H1 (cell line): ENCODE measurements around the gene KAT2A. TPM values are rescaled to one million over a fixed set of nuclear protein-coding genes. Genes with fewer than 3 reads are reported as not detected.

Experiments
- CTCF ChIA-PET: fragments of 300-600 bp; sonication (Branson Sonifier 250); formaldehyde crosslinking; loops from one replicate; lab custom pipeline; 2021; ENCODE audit not compliant: partially characterized antibody; lab: Charles Lee
- POLR2A ChIA-PET: fragments of 300-600 bp; sonication (Branson Sonifier 250); formaldehyde crosslinking; loops from one replicate; lab custom pipeline; 2021; ENCODE audit warnings: inconsistent platforms; ENCODE audit not compliant: partially characterized antibody; lab: Charles Lee
- DNase-seq, 2 experiments: peaks; one replicate each; pipeline versions ENCODE4 v3.0.0 to v3.0.0-alpha.2; 2010 to 2022; ENCODE audit warnings: low spot score in 2 of 2, low read depth in 1 of 2, mixed read lengths in 1 of 2
- FAIRE-seq: peaks from 2 replicates; lab custom pipeline; 2011; peaks lifted over from hg19 to GRCh38; lab: Jason Lieb, UNC
- H2AFZ ChIP-seq: 2 replicates; pipeline ENCODE4 v1.8.1; 2012; ENCODE audit warnings: low read length, inconsistent platforms
- H2AK5ac ChIP-seq: 2 replicates; pipeline ENCODE4 v1.6.1; 2013; ENCODE audit warnings: low read depth, low read length
- H2BK120ac ChIP-seq: replicated peaks from 2 replicates; pipeline ENCODE3; 2013; ENCODE audit warnings: low read depth, low read length, inconsistent platforms
- H2BK12ac ChIP-seq: 2 replicates; pipeline ENCODE4 v1.6.1; 2013; ENCODE audit warnings: low read depth, low read length
- H2BK15ac ChIP-seq: 2 replicates; pipeline ENCODE4 v1.6.1; 2013; ENCODE audit warnings: low read length
- H2BK20ac ChIP-seq: 2 replicates; pipeline ENCODE4 v1.6.1; 2013; ENCODE audit warnings: low read length
- H2BK5ac ChIP-seq: 2 replicates; pipeline ENCODE4 v1.6.1; 2013; ENCODE audit warnings: low read depth, low read length
- H3K14ac ChIP-seq: 2 replicates; pipeline ENCODE4 v1.6.1; 2013; ENCODE audit warnings: inconsistent platforms; ENCODE audit not compliant: insufficient read length
- H3K18ac ChIP-seq: 2 replicates; pipeline ENCODE4 v1.6.1; 2013; ENCODE audit warnings: low read length; ENCODE audit errors: extremely low read depth
- H3K23ac ChIP-seq: 2 replicates; pipeline ENCODE4 v1.6.1; 2013; ENCODE audit warnings: inconsistent platforms; ENCODE audit not compliant: insufficient read length
- H3K23me2 ChIP-seq: 2 replicates; pipeline ENCODE4 v1.6.1; 2013; ENCODE audit warnings: low read depth, low read length
- H3K27ac ChIP-seq: 2 replicates; pipeline ENCODE4 v1.6.1; 2011; ENCODE audit warnings: low read depth, low read length, inconsistent platforms
- H3K27me3 ChIP-seq, 4 experiments: replicated peaks in 1 of 4; 1 replicate in 1 of 4; 2 replicates in 3 of 4; pipeline versions ENCODE4 v1.6.1 to v1.8.1; 2011 to 2013; ENCODE audit warnings: low read length in 3 of 4, mild to moderate bottlenecking in 3 of 4, inconsistent platforms in 2 of 4, mixed read lengths in 2 of 4, moderate library complexity in 1 of 4; ENCODE audit not compliant: control insufficient read depth in 3 of 4, insufficient read depth in 3 of 4; ENCODE audit errors: extremely low read depth in 1 of 4
- H3K36me3 ChIP-seq, 4 experiments: 2 replicates each; pipeline versions ENCODE4 v1.6.1 to v1.8.1; 2011 to 2013; ENCODE audit warnings: mild to moderate bottlenecking in 4 of 4, low read length in 3 of 4, moderate library complexity in 2 of 4, control low read depth in 1 of 4, inconsistent platforms in 1 of 4; ENCODE audit not compliant: insufficient read depth in 4 of 4, control insufficient read depth in 2 of 4
- H3K4ac ChIP-seq: replicated peaks from 2 replicates; pipeline ENCODE3; 2013; ENCODE audit warnings: low read length, low read depth, mixed read lengths, inconsistent platforms; ENCODE audit not compliant: insufficient read length
- H3K4me1 ChIP-seq, 4 experiments: replicated peaks in 1 of 4; 1 replicate in 1 of 4; 2 replicates in 3 of 4; pipeline versions ENCODE4 v1.6.1 to v1.8.1; 2011 to 2013; ENCODE audit warnings: low read length in 3 of 4, inconsistent platforms in 2 of 4, mixed read lengths in 1 of 4; ENCODE audit not compliant: insufficient read depth in 4 of 4, control insufficient read depth in 3 of 4
- H3K4me2 ChIP-seq, 2 experiments: 2 replicates each; pipeline versions ENCODE4 v1.6.1 to v1.8.1; 2011 to 2013; ENCODE audit warnings: low read depth in 2 of 2, low read length in 2 of 2, control low read depth in 1 of 2, inconsistent platforms in 1 of 2, mild to moderate bottlenecking in 1 of 2; ENCODE audit not compliant: insufficient read depth in 1 of 2
- H3K4me3 ChIP-seq, 4 experiments: fragments of 200-600, 300-600 bp in 1 of 4; sonication (generic), shearing (Covaris generic), sonication (Bioruptor Twin) in 1 of 4; 2 replicates each; pipeline versions ENCODE4 v1.5.1 to v1.8.1; 2011 to 2016; ENCODE audit warnings: low read length in 4 of 4, low read depth in 3 of 4, control low read depth in 2 of 4, inconsistent platforms in 2 of 4, mild to moderate bottlenecking in 2 of 4, mixed read lengths in 1 of 4, moderate library complexity in 1 of 4; ENCODE audit not compliant: insufficient read depth in 2 of 4; ENCODE audit errors: extremely low read depth in 1 of 4
- H3K56ac ChIP-seq: replicated peaks from 2 replicates; pipeline ENCODE3; 2013; ENCODE audit warnings: low read depth, mild to moderate bottlenecking, mixed read lengths, low read length, inconsistent platforms; ENCODE audit not compliant: insufficient read length
- H3K79me1 ChIP-seq: 2 replicates; pipeline ENCODE4 v1.6.1; 2013; ENCODE audit warnings: low read depth, low read length, control low read depth
- H3K79me2 ChIP-seq, 2 experiments: 2 replicates each; pipeline versions ENCODE4 v1.6.1 to v1.8.1; 2012 to 2013; ENCODE audit warnings: low read length in 2 of 2, mild to moderate bottlenecking in 2 of 2, inconsistent platforms in 1 of 2; ENCODE audit not compliant: insufficient read depth in 2 of 2, control insufficient read depth in 1 of 2
- H3K9ac ChIP-seq, 4 experiments: replicated peaks in 1 of 4; 1 replicate in 1 of 4; 2 replicates in 3 of 4; pipeline versions ENCODE4 v1.6.1 to v1.8.1; 2011 to 2013; ENCODE audit warnings: low read depth in 3 of 4, low read length in 3 of 4, control low read depth in 2 of 4, mild to moderate bottlenecking in 2 of 4, moderate library complexity in 2 of 4, inconsistent platforms in 1 of 4; ENCODE audit errors: extremely low read depth in 1 of 4
- H3K9me3 ChIP-seq, 2 experiments: 2 replicates each; pipeline versions ENCODE4 v1.6.1 to v1.8.1; 2012 to 2013; ENCODE audit warnings: mild to moderate bottlenecking in 2 of 2, moderate library complexity in 2 of 2, control low read depth in 1 of 2, inconsistent platforms in 1 of 2, low read depth in 1 of 2, low read length in 1 of 2, mixed read lengths in 1 of 2; ENCODE audit not compliant: insufficient read depth in 2 of 2
- H4K20me1 ChIP-seq, 2 experiments: replicated peaks in 1 of 2; 2 replicates each; pipeline versions ENCODE3 to v1.8.1; 2011 to 2013; ENCODE audit warnings: inconsistent platforms in 2 of 2, low read length in 2 of 2, mild to moderate bottlenecking in 1 of 2; ENCODE audit not compliant: insufficient read depth in 2 of 2, control insufficient read depth in 1 of 2
- H4K5ac ChIP-seq: 2 replicates; pipeline ENCODE4 v1.6.1; 2013; ENCODE audit warnings: low read length, low read depth, mixed read lengths, inconsistent platforms; ENCODE audit not compliant: insufficient read length
- H4K8ac ChIP-seq: 2 replicates; pipeline ENCODE4 v1.8.0; 2013; ENCODE audit warnings: mild to moderate bottlenecking, moderate library complexity, low read length, inconsistent platforms; ENCODE audit not compliant: insufficient read depth; ENCODE audit errors: extremely low read depth
- H4K91ac ChIP-seq: replicated peaks from 2 replicates; pipeline ENCODE3; 2013; ENCODE audit warnings: low read length, mixed read lengths, inconsistent platforms; ENCODE audit not compliant: insufficient read length
- CHD1 ChIP-seq: IDR thresholded peaks from 2 replicates; pipeline ENCODE4 v1.6.1; 2012; ENCODE audit warnings: low read depth, low read length, improper control_type of control experiment
- CHD2 ChIP-seq: IDR thresholded peaks from 2 replicates; pipeline ENCODE4 v1.6.1; 2012; ENCODE audit warnings: low read length, improper control_type of control experiment
- RNF2 ChIP-seq: fragments of 200-900, 300-1000 bp; sonication (generic); IDR thresholded peaks from 2 replicates; pipeline ENCODE4 v1.7.1; 2016; ENCODE audit warnings: borderline replicate concordance, low read depth, mild to moderate bottlenecking, antibody characterized with exemption, low read length; ENCODE audit not compliant: poor library complexity, severe bottlenecking; ENCODE audit errors: missing control alignments
- SIN3A ChIP-seq, 2 experiments: IDR thresholded peaks in 1 of 2; conservative IDR thresholded peaks in 1 of 2; 2 replicates each; pipeline ENCODE4 v1.6.1; 2011 to 2012; ENCODE audit warnings: low read length in 2 of 2, improper control_type of control experiment in 1 of 2, low read depth in 1 of 2, mild to moderate bottlenecking in 1 of 2
- SP1 ChIP-seq: IDR thresholded peaks from 2 replicates; pipeline ENCODE4 v1.6.1; 2011; ENCODE audit warnings: low read depth, low read length
- SP2 ChIP-seq: IDR thresholded peaks from 2 replicates; pipeline ENCODE4 v1.6.1; 2012; ENCODE audit warnings: mild to moderate bottlenecking, low read length, inconsistent platforms
- SRF ChIP-seq: IDR thresholded peaks from 2 replicates; pipeline ENCODE4 v1.6.1; 2011; ENCODE audit warnings: mild to moderate bottlenecking, low read depth, low read length, moderate library complexity
- SUZ12 ChIP-seq: fragments of 200-600 bp; sonication (generic); IDR thresholded peaks from 2 replicates; pipeline ENCODE4 v1.6.1; 2012; ENCODE audit warnings: mild to moderate bottlenecking, inconsistent platforms, low read length, moderate library complexity, mixed read lengths
- ZNF274 ChIP-seq: IDR thresholded peaks from 2 replicates; pipeline ENCODE4 v1.7.0; 2012; ENCODE audit warnings: low read length, borderline replicate concordance; ENCODE audit errors: extremely low read depth
- WGBS, 2 experiments: shearing (Covaris generic) in 1 of 2; methylation state at CpG; one replicate each; pipeline versions ENCODE4 v1.1.6 to v1.1.7; 2013 to 2015; ENCODE audit warnings: low lambda C conversion rate in 2 of 2, mixed read lengths in 2 of 2, inconsistent platforms in 1 of 2, low coverage in 1 of 2, missing lambda C conversion rate in 1 of 2; ENCODE audit not compliant: insufficient replicate concordance in 2 of 2, insufficient coverage in 1 of 2, insufficient read length in 1 of 2; ENCODE audit errors: extremely low coverage in 1 of 2, missing lambda C conversion rate in 1 of 2; 5-methylcytosine and 5-hydroxymethylcytosine counted together
- polyA plus RNA-seq, 7 experiments: library from polyadenylated mRNA; depleted of rRNA in 3 of 7; stranded (reverse) in 5 of 7; unstranded in 2 of 7; fragments of >200 nt in 5 of 7; fragments of 200-250 nt in 2 of 7; gene quantifications; 1 replicate in 5 of 7; 2 replicates in 1 of 7; 4 replicates in 1 of 7; pipeline versions ENCODE4 v1.2.1 to v1.2.3, GENCODE V29; 2011 to 2013; ENCODE audit warnings: missing spikeins in 2 of 7, mixed read lengths in 2 of 7
- total RNA-seq: library from RNA; stranded (reverse); fragmentation: NEBNext Ultra II Directional; extraction: Animal tissue kit (Norgen Biotek cat#: 25700); gene quantifications from 2 replicates; pipeline ENCODE4 v1.2.1, GENCODE V29; 2021

The KAT2A gene
- total and polyA plus RNA-seq, 2 of the 8 experiments (the other 6 are each of a cell fraction or from before 2014, with no cell fraction given): 34.2 to 40.1 TPM

DNA sequence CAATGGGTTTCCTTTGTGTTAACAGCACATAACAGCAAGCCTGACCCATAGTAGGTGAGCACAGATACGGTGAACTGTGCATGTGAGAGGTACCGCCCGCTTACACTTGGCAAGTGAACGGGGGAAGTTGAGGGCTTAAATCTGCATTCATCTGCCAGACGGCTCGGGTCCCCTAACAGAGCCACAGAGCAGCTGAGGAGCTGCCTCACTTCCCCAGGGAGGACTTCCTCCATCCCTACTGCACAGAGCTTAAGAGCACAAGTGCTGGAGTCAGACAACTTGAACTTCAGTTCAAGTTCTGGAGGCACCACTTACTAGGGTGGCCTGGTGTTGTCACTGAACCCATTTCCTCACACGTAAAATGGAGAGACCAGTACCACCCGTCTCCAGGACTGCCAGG, 20.2 kb upstream of the KAT2A start:
- H2AK5ac ChIP-seq: no peak overlapping the region
- WGBS, 2 experiments: 85% methylated on average over 8 of the region's 8 CpGs; no CpG with 5 or more reads in 1 of the 2 experiments
- H4K8ac ChIP-seq: no peak overlapping the region
- H3K9ac ChIP-seq: no peak overlapping the region
- ChIA-PET POLR2A (interaction anchor here (2.0 kb wide), 1 partner anchor 14 kb away, joined by 6 read pairs; no protein-coding TSS in a partner anchor), CTCF (interaction anchor here (2.9 to 3.0 kb wide), 2 partner anchors 11 to 24 kb away, joined by 11 to 19 read pairs; no protein-coding TSS in a partner anchor)
- H3K4ac ChIP-seq: no peak overlapping the region
- no peak overlapping the region for H2BK12ac ChIP-seq
- TF ChIP-seq RNF2 (no peak), ZNF274 (no peak), CHD1 (no peak), SRF (no peak), SP1 (no peak), SIN3A (conservative IDR thresholded peaks at IDR 0.05 in 1 of 2, IDR thresholded peaks at IDR 0.05 in 1 of 2; ENCODE audit: low read depth in 1 of 2, low read length in 2 of 2) (no peak), CHD2 (no peak), SUZ12 (no peak), SP2 (no peak)
- DNase-seq (no peak), FAIRE-seq (no peak)
- H3K36me3 ChIP-seq: peaks cover 0 to 9% (median 6%) of the 10 kb centered on the region in 4 experiments; a peak in 4 of 8 replicates
- H2BK120ac ChIP-seq: no peak overlapping the region
- H4K91ac ChIP-seq: no peak overlapping the region
- no peak overlapping the region for H3K23ac ChIP-seq
- no peaks in the 10 kb centered on the region for H3K27me3 ChIP-seq
- H3K56ac ChIP-seq: no peak overlapping the region
- no peaks in the 10 kb centered on the region for H3K9me3 ChIP-seq
- peaks cover 9 to 12% of the 10 kb centered on the region in 2 experiments for H4K20me1 ChIP-seq
- peaks cover 0 to 51% of the 10 kb centered on the region in 2 experiments; a peak in 2 of 4 replicates for H3K79me2 ChIP-seq
- H2BK5ac ChIP-seq: no peak overlapping the region
- H3K79me1 ChIP-seq: peaks cover 8% of the 10 kb centered on the region; the same call in 1 of the 2 replicates
- H3K14ac ChIP-seq: no peak overlapping the region
- H4K5ac ChIP-seq: no peak overlapping the region
- H3K18ac ChIP-seq: no peak overlapping the region
- H2AFZ ChIP-seq: no peak overlapping the region
- H3K4me3 ChIP-seq: no peak overlapping the region
- no peak overlapping the region for H3K4me2 ChIP-seq
- no peaks in the 10 kb centered on the region for H3K23me2 ChIP-seq
- no peak overlapping the region for H3K27ac ChIP-seq
- peaks cover 0 to 2% (median 0%) of the 10 kb centered on the region in 4 experiments; a peak in 1 of 7 replicates for H3K4me1 ChIP-seq
- no peak overlapping the region for H2BK15ac ChIP-seq
- H2BK20ac ChIP-seq: no peak overlapping the region
